ENCODE data around the gene CNTNAP2. TPM values are rescaled to one million over a fixed set of nuclear protein-coding genes. Genes with fewer than 3 reads are reported as not detected.

Gene CNTNAP2
- total and polyA plus RNA-seq, 2 of the 4 experiments (the other 2 are of a cell fraction) = not detected

- ChIA-PET POLR2A (ENCODE audit: unreplicated experiment) (no interaction called here), CTCF (interaction anchor here (0.6 kb wide), 1 partner anchor 1488 kb away, joined by 4 read pairs; no protein-coding TSS in a partner anchor)
- Histone ChIP-seq H3K9me1 (ENCODE audit: insufficient read depth, low read length) (no peaks in the 10 kb centered on the region), H2BK120ac (ENCODE audit: low read depth, low read length) (no peak overlapping the region), H4K91ac (ENCODE audit: insufficient read depth, low read depth, low read length) (no peak overlapping the region), H3K23ac (ENCODE audit: low read depth, low read length) (no peak overlapping the region), H3K27ac (ENCODE audit: insufficient read depth, low read length) (no peak overlapping the region), H3K9me3 (ENCODE audit: control insufficient read depth, insufficient read depth, low read length) (peaks cover 19% of the 10 kb centered on the region), H3K9ac (ENCODE audit: low read depth, low read length) (no peak overlapping the region), H2BK20ac (ENCODE audit: low read depth, low read length) (no peak overlapping the region), H2BK15ac (ENCODE audit: low read depth, low read length) (no peak overlapping the region), H3K36me3 (ENCODE audit: control insufficient read depth, insufficient read depth, low read length) (no peaks in the 10 kb centered on the region), H4K20me1 (ENCODE audit: insufficient read depth, low read length) (no peaks in the 10 kb centered on the region), H4K5ac (ENCODE audit: low read depth, low read length) (no peak overlapping the region), H2BK5ac (ENCODE audit: low read depth, low read length, poor library complexity, severe bottlenecking) (no peak overlapping the region), H3K4me3 (ENCODE audit: insufficient read depth, low read depth, low read length) (no peak overlapping the region), H3K4me1 (ENCODE audit: control insufficient read depth, insufficient read depth, low read length) (no peaks in the 10 kb centered on the region), H3K18ac (ENCODE audit: low read depth, low read length) (no peak overlapping the region), H3K56ac (ENCODE audit: extremely low read depth, insufficient read depth, low read length) (no peak overlapping the region), H2AK9ac (replicated peaks; ENCODE audit: low read depth, low read length, poor library complexity) (no peak overlapping the region), H3K14ac (replicated peaks; ENCODE audit: low read depth, low read length) (no peak overlapping the region), H2AFZ (replicated peaks; ENCODE audit: low read length, poor library complexity) (no peak overlapping the region), H3K4me2 (ENCODE audit: low read depth, low read length) (no peak overlapping the region), H3K4ac (ENCODE audit: low read depth, low read length) (no peak overlapping the region), H3K79me1 (ENCODE audit: low read depth in 1 of 2, low read length in 2 of 2) (no peaks in the 10 kb centered on the region), H3K27me3 (ENCODE audit: control insufficient read depth, insufficient read depth, low read length) (no peaks in the 10 kb centered on the region), H2AK5ac (ENCODE audit: low read depth, low read length) (no peak overlapping the region), H4K8ac (ENCODE audit: low read depth in 2 of 2, low read length in 2 of 2) (no peak overlapping the region)
- in situ Hi-C loops (cut with MboI; ENCODE audit: low sequenced_read_pairs) = no loop called here
- no peak for TF ChIP-seq RCOR1 (IDR thresholded peaks at IDR 0.05; ENCODE audit: insufficient replicate concordance, low read length)
- no peak for TF ChIP-seq BHLHE40 (IDR thresholded peaks at IDR 0.05; ENCODE audit: low read depth, low read length)
- no peak for TF ChIP-seq CTCF (conservative IDR thresholded peaks at IDR 0.05; ENCODE audit: low read depth, low read length)
- no peak for TF ChIP-seq MAZ (IDR thresholded peaks at IDR 0.05; ENCODE audit: borderline replicate concordance, low read depth, low read length)
- no peak for TF ChIP-seq CHD1 (IDR thresholded peaks at IDR 0.05; ENCODE audit: low read depth, low read length)
- TF ChIP-seq POLR2A (IDR thresholded peaks at IDR 0.05; ENCODE audit: low read depth, low read length) = no peak
- TF ChIP-seq RFX5 (IDR thresholded peaks at IDR 0.05; ENCODE audit: low read depth, low read length) = no peak
- WGBS, 2 experiments (ENCODE audit: extremely low coverage in 2 of 2, insufficient read length in 1 of 2) = 30% methylated on average over 2 of the region's 9 CpGs; no CpG with 5 or more reads in 1 of the 2 experiments
- no peak for ATAC-seq (ENCODE audit: low read depth)
- BruUV-seq (replicated peaks) = no TSS peak
- dilution Hi-C loops (cut with HindIII; ENCODE audit: low sequenced_read_pairs, unreplicated experiment) = no loop called here
- intact Hi-C loops (cut with micrococcal nuclease) = no loop called here
- no peak for DNase-seq
Observed at GRCh38 chr7:148204639-148205304, 2088.2 kb downstream of the CNTNAP2 start.
